ELF-1 (cell line): ENCODE measurements around the gene BCL7A.

ENCODE experiments used
- DNase-seq: peaks from one replicate; pipeline ENCODE4 v3.0.0-alpha.2; 2016; ENCODE audit warnings: low read depth, low spot score

Gene BCL7A

DNA sequence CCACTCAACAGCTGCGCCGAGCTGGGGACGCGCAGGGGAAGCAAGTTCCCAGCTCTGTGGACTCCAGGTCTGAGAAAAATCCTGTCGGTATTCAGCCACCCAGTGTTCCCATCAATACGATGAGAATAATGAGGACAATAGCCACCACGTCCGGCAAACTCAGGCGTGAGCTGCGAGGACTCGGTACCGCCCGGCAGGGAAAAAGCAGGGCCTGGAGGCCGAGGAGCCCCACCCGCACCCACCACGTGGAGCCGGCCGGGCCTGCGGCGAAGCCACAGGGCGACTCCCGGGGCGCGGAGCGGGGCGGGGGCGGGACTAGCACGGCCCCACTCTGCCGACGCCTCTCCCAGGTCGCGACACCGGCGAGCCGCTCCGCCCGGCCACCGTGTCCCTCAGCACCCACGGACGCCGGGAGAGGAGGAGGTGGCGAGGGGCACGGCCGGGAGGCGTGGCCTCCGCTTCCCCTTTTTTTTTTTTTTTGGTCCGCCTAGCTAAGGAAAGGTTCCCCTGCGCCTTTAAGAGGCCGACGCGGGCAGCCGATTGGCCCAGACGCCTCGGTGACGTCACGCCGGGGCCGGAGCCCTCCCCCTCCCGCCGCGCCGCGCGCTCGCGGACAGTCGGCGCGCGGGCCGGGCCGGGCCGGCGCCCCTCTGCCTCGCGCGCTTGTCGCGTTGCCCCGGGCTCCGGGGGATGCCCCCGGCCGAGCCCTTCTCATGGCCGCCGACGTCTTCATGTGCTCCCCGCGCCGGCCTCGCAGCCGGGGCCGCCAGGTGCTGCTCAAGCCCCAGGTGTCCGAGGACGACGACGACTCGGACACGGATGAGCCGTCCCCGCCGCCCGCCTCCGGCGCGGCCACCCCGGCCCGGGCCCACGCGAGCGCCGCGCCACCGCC lies 56.7 kb downstream of the BCL7A start, which contains the start of gene MLXIP:
MLXIP (plus strand) TSS at position 616 of the 892 bp plus-strand sequence; CDS start at position 714, 98 bp downstream.
- peak; percentile 95 for DNase-seq

DNA sequence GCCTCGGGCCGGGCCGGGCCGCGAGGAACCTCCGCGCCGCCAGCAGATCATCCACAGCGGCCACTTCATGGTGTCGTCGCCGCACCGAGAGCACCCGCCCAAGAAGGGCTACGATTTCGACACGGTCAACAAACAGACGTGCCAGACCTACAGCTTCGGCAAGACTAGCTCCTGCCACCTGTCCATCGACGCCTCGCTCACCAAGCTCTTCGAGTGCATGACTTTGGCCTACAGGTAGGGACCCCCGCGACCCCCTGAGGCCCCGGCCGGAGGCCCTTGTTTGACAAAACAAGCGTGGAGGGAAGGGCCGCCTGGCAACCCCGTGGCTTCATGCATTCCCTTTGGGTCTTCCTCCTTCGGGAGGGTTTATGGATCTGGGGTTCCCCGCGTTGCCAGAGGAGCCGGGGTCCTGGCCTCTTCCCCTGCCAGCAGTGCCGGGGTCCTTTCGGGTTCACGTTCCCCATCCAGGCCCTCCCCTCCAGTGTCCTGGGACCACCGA lies 57.4 kb downstream of the BCL7A start:
- peak; percentile 45 for DNase-seq

DNA sequence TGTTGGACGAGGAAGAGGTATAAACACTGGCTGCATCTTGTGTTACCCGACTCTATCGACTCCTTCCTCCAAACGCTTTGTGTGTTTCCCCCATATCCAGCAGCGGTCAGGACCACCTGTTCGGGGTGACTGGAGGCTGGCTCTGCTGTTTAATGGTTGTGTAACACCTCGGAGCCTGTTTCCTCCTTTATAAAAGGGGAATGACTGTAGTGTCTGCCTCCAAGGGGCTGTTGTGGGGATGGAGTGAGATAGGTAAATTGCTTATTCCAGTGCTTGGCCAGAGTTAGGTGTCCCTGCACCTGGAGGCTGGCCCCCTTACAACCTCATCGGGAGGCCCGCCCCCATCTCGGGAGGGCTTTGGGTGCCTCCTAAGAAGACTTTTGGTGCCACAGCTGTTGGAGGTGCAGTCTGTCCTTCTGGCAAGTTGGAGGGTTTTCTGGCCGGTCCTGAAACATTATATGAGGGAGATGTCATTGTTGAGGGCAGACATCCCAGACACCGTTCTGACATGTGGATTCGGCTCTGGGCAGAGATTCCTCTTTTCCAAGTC lies 57.9 kb downstream of the BCL7A start:
- DNase-seq = peak; percentile 44

DNA sequence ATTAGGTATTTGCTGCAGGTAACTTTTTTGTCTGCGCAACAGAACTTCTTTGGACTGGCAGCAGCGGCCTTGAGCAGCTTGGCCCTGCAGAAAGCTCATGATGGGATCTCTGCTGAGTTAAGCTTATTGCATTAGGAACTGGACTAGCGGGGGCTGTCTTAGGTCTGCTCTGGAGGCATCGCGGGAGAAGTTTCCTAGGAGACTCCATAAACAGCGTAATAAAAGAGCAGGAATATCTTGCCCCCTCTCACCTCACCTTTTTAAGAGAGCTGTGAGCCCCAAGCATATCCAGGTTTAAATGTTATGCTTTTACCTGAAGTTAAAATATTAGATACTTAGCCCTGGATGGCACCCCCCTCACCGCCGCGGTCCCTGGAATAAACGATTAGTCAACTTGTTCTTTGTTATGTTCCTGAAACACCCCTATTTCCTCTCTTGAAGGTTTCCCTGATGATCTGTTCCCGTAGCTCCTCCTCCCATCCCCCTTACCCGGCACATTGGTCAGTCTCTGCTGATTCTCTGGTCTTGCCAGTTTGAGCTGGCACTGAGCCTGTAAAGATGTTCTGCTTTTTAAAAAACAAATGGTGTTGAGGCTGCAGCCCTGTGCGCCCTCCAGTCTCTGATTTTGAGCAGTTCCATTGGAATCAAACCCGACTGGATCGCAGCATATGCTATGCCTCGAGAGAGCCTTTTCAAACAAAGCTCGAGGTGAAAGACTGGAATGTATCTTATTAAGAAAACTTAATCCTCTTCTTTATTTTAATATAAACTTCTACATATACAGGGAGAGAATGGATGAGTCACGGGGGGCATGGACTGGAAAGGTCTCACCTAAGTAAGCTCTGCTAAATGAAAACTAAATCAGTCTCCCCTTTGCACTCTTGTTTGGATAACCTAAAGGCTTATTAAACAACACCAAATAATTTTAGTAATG lies 58.7 kb downstream of the BCL7A start:
- DNase-seq = no peak

DNA sequence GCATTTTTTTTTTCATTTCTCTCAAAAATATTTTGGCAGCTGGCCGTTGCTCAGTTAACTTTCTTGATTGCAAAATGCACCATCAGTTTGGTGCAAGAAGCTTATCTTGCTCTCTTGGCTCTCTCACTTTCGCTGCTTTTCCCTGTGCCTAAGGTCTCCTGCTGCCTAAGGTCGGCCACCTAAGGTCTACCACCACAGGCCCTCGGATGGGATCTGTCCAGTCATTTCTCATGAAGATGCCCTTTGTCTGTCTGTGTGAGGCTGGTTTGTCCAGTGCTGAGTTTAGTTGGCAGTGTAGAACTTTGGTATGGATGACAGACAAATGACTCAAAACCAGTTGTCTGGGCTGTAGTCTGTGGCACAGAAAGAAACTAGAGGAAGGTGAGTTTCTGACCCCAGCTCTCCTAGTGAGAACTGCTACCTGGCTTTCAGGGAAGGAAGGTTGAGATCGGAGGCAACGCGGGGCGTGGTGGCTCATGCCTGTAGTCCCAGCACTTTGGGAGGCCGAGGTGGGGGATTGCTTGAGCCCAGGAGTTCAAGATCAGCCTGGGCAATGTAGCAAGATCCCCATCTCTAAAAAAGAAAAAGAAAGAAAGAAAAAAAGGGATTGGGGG lies 59.5 kb downstream of the BCL7A start:
- DNase-seq = no peak

DNA sequence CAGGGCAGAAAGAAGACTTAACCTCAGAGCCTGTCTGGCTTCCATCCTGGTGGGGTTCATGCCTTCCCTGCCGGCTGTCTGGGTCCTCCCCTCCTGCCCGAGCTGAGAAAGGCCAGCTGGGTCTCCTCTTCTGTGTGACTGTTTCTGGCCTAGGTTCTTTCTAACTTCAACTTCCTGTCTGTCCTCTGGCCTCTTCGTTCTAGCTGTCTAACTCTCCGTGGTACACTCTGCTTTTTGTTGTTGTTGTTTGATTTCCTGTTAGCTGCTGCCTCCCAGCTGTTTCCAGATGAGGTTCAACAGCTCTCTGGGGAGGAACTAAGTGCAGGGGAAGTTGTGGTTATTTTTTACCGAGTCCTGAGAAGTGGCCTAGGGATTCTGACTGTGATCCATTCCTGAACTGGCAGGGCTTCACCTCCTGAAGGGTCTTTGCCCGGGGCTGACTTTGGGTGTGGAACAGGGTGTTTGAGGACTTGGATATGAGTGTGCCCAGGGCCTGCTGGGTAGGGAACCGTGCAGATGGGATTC lies 60.1 kb downstream of the BCL7A start:
- no peak for DNase-seq

DNA sequence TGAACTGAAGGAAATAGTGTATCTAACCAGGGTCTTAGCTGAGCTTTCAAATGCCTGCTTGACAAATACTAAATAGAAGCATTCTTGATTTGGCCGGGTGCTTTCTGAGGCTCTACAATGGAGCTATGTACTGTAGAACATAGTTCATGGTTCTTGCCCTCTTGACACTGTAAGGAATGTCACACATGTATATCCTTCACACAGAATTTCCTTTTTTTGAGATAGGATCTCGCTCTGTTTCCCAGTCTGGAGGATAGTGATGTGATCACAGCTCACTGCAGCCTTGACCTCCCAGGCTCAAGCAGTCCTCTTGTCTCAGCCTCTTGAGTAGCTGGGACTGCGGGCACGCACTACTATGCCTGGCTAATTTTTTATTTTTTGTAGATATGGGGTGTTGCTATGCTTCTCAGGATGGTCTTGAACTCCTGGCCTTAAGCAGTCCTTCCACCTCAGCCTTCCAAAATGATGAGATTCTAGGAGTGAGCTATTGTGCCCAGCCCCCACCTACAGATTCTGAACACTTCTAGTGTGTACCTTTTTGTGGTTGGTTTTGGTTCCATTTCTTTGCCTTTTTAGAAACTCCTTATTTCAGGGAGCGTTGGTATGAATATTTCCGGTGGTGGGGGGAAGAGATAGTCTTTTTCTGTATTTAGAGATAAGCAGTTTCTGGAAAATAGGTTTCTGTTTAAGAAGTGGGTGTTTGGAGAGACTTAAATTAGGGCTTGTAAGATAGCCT lies 61.1 kb downstream of the BCL7A start:
- no peak for DNase-seq

DNA sequence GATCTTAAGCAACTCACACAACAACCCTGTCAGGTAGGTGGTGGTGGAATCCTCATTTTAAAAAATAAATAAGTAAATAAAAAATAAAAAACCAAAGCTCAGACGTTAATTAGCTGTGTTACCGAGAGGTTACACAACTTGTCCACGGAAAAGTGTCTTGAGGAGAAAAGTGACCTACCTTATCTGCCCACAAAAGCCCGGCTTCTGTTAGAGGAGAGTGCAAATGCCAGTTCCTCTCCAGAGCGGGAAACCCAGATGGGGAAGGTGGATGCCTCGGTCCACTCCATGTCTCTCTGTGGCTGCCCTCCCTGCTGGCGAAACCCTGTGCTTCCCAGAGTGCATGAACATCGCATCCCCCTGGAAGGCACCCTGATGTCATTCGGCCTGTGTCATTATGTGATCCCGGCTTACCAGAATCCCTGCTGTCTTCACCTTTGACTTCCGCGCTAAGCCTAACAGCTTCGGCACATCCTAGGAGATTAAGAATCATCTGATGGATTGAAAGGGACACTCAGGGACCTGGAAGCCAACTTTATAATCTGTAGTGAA lies 63.2 kb downstream of the BCL7A start:
- no peak for DNase-seq

DNA sequence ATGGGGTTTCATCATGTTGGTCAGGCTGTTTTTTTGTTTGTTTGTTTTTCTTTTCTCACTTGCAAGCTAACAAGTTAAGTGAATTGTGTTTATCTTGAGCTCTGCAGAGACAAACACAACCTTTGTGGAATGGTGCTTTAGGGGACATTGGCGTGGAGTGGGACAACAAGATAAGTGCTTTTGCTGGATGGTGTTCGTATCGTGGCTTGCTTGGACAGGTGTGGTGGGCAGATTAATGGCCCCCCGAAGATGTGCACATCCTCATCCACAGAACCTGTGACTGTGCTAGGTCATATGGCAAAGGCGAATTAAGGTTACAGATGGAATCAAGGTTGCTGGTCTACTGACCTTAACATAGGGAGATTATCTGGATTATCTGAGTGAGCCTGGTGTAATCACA lies 63.9 kb downstream of the BCL7A start:
- DNase-seq = no peak

- DNase-seq = no peak
These were observed 64.4 kb downstream of the BCL7A start for GRCh38 chr12:122086116-122086515.

DNA sequence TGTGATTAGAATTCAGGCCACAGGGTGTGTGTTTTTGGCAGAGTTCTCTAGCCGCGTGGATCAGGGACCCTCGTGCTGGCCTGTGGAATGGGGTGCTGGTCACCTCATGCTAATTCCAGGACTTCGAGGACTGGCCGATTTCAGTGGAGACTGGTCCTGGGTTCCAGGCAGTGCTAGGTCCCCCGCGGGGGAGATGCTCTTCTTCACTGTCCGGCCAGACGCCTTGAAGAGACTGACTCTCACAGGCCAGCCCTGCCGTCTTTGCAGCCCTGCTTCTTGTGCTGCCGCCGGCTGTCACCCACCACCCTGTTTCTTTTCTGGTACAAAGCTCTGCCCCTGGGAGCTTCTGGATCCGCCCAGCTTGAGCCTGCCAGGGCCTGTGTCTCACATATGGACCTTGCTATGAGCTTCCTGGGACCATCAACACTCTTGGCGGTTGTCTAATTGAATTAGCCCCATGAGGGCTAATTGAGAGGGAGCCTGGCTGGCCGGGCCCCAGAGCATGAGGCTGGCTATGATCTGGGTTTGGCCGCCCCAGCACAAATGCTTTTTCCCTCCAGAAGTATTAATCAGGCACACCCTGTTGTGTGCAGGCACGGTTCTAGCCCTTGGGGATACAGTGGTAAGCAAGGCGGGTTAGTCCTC lies 65.1 kb downstream of the BCL7A start:
- no peak for DNase-seq

GRCh38 chr12:122087431-122088178 lies 65.9 kb downstream of the BCL7A start:
- no peak for DNase-seq

GRCh38 chr12:122088179-122088810 lies 66.6 kb downstream of the BCL7A start:
- DNase-seq = peak; percentile 75

DNA sequence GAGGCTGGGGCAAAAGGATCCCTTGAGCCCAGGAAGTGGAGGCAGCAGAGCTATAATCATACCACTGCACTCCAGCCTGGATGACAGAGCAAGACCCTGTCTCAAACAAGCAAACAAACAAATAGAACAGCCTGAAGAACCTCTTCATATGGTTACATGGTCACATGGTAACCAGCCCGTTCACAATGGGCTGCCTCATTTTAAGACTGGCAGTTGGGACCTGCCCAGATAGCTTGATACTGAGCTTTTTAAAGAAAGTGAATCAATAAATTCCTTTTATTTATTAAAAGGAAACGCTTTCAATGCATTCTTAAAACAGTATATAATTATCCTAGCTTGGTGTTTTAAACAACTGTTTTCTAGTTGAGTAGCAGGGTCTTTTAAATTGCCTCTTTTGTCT lies 67.4 kb downstream of the BCL7A start:
- DNase-seq = no peak

DNA sequence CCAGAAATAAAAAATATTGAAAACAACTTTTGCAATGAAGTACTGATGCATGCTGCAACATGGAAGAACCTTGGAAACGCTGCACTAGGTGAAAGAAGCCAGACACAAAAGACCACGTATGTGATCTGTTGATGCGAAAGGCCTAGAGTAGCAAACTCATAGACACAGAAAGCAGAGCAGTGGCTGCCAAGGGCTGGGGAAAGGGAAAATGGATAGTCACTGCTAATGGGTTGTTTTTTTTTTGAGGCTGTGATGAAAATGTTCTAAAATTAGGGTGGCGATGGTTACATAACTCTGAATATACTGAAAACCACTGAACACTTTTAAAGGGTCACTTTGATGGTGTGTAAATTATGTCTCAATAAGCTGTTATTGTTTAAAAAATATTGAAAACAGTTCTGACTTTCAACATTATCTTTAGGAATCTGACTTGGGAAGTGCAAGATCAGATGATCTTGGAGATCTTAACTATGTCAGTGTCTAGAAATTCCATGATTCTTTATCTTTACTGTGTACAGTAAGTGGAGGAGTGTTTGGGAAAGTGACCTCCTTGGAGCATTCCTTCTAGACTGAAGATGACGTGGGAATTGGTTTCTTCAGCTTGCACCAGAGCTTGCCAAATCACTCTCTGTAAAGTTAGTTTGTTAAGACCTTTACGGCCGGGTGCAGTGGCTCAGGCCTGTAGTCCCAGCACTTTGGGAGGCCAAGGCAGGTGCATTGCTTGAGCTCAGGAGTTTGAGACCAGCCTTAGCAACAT lies 69.3 kb downstream of the BCL7A start:
- DNase-seq = no peak

- no peak for DNase-seq
These were observed 71.6 kb downstream of the BCL7A start for GRCh38 chr12:122093098-122093883.
